GM18909 (cell line): ENCODE data around the gene PLCH1.

ENCODE experiments used
- ATAC-seq: cut with Tn5 transposase; IDR thresholded peaks from one replicate; pipeline ENCODE4 v1.9.1; 2021; ENCODE audit warnings: mild to moderate bottlenecking; ENCODE audit not compliant: unreplicated experiment, poor library complexity

The PLCH1 gene

GRCh38 chr3:155560135-155560534 lies 184.7 kb downstream of the PLCH1 start:
- no peak for ATAC-seq

- ATAC-seq = no peak
Measured at GRCh38 chr3:155556531-155556930, 188.3 kb downstream of the PLCH1 start.

GRCh38 chr3:155555479-155556060 lies 189.3 kb downstream of the PLCH1 start:
- ATAC-seq = peak; percentile 1

GRCh38 chr3:155554777-155555451 lies 190.0 kb downstream of the PLCH1 start:
- ATAC-seq = peak; percentile 90

GRCh38 chr3:155553780-155554179 lies 191.1 kb downstream of the PLCH1 start:
- ATAC-seq = peak; percentile 33

- no peak for ATAC-seq
Measured at GRCh38 chr3:155553326-155553725, 191.5 kb downstream of the PLCH1 start.

GRCh38 chr3:155550391-155550790 lies 194.5 kb downstream of the PLCH1 start:
- no peak for ATAC-seq

GRCh38 chr3:155549087-155549486 lies 195.8 kb downstream of the PLCH1 start:
- ATAC-seq = peak; percentile 92

GRCh38 chr3:155548195-155548594 lies 196.7 kb downstream of the PLCH1 start:
- no peak for ATAC-seq

GRCh38 chr3:155535098-155535497 lies 209.8 kb downstream of the PLCH1 start:
- no peak for ATAC-seq

- ATAC-seq = no peak
Measured at GRCh38 chr3:155528579-155528978, 216.3 kb downstream of the PLCH1 start.

GRCh38 chr3:155525324-155525833 lies 219.5 kb downstream of the PLCH1 start:
- no peak for ATAC-seq

GRCh38 chr3:155520463-155520862 lies 224.4 kb downstream of the PLCH1 start:
- no peak for ATAC-seq

- peak; percentile 83 for ATAC-seq
Measured at GRCh38 chr3:155519078-155519477, 225.8 kb downstream of the PLCH1 start.

GRCh38 chr3:155517903-155518302 lies 227.0 kb downstream of the PLCH1 start:
- ATAC-seq = no peak

GRCh38 chr3:155516439-155516838 lies 228.4 kb downstream of the PLCH1 start:
- ATAC-seq = no peak

GRCh38 chr3:155512867-155513261 lies 232.0 kb downstream of the PLCH1 start:
- ATAC-seq = no peak

GRCh38 chr3:155512175-155512866 lies 232.6 kb downstream of the PLCH1 start:
- no peak for ATAC-seq

GRCh38 chr3:155504682-155505081 lies 240.2 kb downstream of the PLCH1 start:
- ATAC-seq = no peak

- no peak for ATAC-seq
Measured at GRCh38 chr3:155502630-155503029, 242.2 kb downstream of the PLCH1 start.

- ATAC-seq = no peak
Measured at GRCh38 chr3:155500194-155500818, 244.6 kb downstream of the PLCH1 start.
